ENCODE measurements around the gene UBE2D3.

UBE2D3 gene

DNA sequence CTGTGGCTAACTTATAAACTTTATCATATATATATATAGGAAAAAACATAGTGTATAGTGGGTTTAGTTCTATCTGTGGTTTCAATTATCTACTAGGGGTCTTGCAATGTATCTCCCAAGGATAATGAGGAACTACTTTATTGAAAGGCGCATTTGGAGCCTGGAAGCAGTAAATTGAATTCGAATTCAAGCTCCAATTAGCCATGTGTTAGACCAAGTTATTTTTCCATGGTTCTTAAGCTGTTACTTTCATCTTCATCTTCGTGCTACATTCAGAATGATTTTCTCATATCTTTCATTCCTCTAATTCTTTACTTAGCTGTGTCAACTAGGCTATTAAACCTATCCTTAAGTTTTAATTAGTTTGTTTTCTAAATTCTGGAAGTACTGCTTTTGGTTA is 39.4 kb downstream of the UBE2D3 start:
- DNase-seq (ENCODE audit: low spot score): no peak
- TF ChIP-seq, protein P1, sequence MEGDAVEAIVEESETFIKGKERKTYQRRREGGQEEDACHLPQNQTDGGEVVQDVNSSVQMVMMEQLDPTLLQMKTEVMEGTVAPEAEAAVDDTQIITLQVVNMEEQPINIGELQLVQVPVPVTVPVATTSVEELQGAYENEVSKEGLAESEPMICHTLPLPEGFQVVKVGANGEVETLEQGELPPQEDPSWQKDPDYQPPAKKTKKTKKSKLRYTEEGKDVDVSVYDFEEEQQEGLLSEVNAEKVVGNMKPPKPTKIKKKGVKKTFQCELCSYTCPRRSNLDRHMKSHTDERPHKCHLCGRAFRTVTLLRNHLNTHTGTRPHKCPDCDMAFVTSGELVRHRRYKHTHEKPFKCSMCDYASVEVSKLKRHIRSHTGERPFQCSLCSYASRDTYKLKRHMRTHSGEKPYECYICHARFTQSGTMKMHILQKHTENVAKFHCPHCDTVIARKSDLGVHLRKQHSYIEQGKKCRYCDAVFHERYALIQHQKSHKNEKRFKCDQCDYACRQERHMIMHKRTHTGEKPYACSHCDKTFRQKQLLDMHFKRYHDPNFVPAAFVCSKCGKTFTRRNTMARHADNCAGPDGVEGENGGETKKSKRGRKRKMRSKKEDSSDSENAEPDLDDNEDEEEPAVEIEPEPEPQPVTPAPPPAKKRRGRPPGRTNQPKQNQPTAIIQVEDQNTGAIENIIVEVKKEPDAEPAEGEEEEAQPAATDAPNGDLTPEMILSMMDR (IDR thresholded peaks at IDR 0.05; ENCODE audit: extremely low read depth, insufficient read depth, missing control alignments): no peak
- in situ Hi-C loops (cut with MboI; ENCODE audit: low pct_unique_long_range_greater_than_20kb, low sequenced_read_pairs, unreplicated experiment): no loop called here

DNA sequence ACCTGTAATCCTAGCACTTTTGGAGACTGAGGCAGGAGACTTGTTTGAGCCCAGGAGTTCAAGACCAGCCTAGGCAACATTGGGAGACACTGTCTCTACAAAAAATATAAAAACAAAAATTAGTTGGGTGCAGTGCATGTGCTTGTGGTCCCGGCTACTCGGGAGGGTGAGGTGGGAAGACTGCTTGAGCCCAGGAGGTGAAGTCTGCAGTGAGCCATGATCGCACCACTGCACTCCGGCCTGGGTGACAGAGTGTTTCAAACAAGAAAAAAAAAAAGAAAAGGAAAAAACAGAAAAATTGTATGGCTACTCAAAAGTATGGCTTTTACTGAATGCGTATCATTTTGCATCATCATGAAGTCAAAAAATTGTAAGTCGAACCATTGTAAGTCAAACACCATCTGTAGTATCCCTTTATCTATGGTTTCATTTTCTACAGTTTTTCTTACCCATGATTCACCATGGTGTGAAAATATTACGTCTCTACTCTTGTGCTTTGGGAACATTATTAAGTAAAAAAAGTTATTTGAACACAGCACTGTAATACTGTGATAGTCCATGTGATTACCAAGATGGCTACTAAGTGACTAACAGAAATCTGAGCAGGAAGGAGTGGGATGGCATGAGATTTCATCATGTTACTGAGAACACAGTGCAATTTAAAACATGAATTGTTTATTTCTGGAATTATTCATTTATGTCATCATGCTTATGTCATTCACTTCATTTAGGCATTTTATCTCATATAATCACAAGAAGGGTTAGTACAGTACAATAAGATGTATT is 40.1 kb downstream of the UBE2D3 start:
- DNase-seq (ENCODE audit: low spot score): no peak

DNA sequence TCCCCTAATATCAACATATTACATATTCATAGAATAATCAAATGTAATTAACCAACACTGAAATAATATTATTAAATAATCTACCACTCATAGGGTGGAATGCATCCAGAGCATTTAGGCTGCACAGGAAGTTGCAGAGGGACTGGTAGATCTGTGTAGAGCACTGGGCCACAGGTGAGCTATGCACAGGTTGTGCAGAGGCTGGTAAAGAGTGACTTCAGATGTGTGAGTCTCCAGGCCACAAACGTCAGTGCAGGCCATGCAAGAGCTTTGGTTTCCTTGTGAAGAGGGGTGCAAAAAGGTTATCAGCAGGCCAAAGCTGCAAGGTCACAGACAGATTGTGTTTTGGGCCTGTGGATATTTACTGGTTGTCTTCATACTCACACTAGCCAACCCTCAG is 41.1 kb downstream of the UBE2D3 start:
- in situ Hi-C loops (cut with MboI; ENCODE audit: low pct_unique_long_range_greater_than_20kb, low sequenced_read_pairs, unreplicated experiment): no loop called here
- TF ChIP-seq, protein P1 (IDR thresholded peaks at IDR 0.05; ENCODE audit: extremely low read depth, insufficient read depth, missing control alignments): no peak
- no peak for DNase-seq (ENCODE audit: low spot score)

More for the DNA sequence above, 40.1 kb downstream of the UBE2D3 start:
- in situ Hi-C loops (cut with MboI; ENCODE audit: low pct_unique_long_range_greater_than_20kb, low sequenced_read_pairs, unreplicated experiment): no loop called here
- TF ChIP-seq, protein P1 (IDR thresholded peaks at IDR 0.05; ENCODE audit: extremely low read depth, insufficient read depth, missing control alignments): no peak

- TF ChIP-seq, protein P1 (IDR thresholded peaks at IDR 0.05; ENCODE audit: extremely low read depth, insufficient read depth, missing control alignments): no peak
- in situ Hi-C loops (cut with MboI; ENCODE audit: low pct_unique_long_range_greater_than_20kb, low sequenced_read_pairs, unreplicated experiment): no loop called here
- no peak for DNase-seq (ENCODE audit: low spot score)
Observed at GRCh38 chr4:102783006-102783405, 44.3 kb downstream of the UBE2D3 start.

GRCh38 chr4:102781570-102781969 is 45.8 kb downstream of the UBE2D3 start:
- TF ChIP-seq, protein P1 (IDR thresholded peaks at IDR 0.05; ENCODE audit: extremely low read depth, insufficient read depth, missing control alignments): no peak
- in situ Hi-C loops (cut with MboI; ENCODE audit: low pct_unique_long_range_greater_than_20kb, low sequenced_read_pairs, unreplicated experiment): no loop called here
- no peak for DNase-seq (ENCODE audit: low spot score)

GRCh38 chr4:102780476-102781144 is 46.7 kb downstream of the UBE2D3 start:
- TF ChIP-seq, protein P1 (IDR thresholded peaks at IDR 0.05; ENCODE audit: extremely low read depth, insufficient read depth, missing control alignments): no peak
- in situ Hi-C loops (cut with MboI; ENCODE audit: low pct_unique_long_range_greater_than_20kb, low sequenced_read_pairs, unreplicated experiment): no loop called here
- no peak for DNase-seq (ENCODE audit: low spot score)
